ENCODE data around the gene PPP1R11.
"Not testable (repeated sequence)": the region's sequence is repeated elsewhere in the genome, so short reads cannot be mapped to it uniquely, and the experiment has no call there.

PPP1R11 gene

GRCh38 chr6:30066577-30067459 is at the start of gene PPP1R11:
TSS of gene PPP1R11 (plus strand) at chr6:30067198. CDS start at chr6:30067411, 213 bp downstream.
- peak; percentile 97 for DNase-seq

GRCh38 chr6:30019819-30020218 is 47.2 kb upstream of the PPP1R11 start:
- no peak for DNase-seq

- DNase-seq = no peak
Observed at GRCh38 chr6:30020626-30021025, 46.4 kb upstream of the PPP1R11 start.

DNA sequence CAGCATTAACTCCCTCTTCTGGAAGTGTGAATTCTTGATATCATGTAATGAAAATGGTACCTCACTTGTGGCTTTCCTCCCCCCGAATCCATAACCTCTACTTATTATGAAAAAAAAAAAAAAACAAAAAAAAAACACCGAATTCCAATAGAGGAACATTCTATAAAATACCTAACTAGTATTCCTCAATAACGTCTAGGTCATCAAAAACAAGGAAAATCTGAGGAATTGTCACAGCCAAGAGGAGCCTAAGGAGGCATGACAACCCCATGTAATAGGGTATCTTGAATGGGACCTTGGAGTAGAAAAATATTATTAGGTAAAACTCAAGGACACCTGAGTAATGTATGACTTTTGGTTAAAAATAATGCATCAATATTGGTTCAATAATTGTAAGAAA is 44.8 kb upstream of the PPP1R11 start:
- no peak for DNase-seq

DNA sequence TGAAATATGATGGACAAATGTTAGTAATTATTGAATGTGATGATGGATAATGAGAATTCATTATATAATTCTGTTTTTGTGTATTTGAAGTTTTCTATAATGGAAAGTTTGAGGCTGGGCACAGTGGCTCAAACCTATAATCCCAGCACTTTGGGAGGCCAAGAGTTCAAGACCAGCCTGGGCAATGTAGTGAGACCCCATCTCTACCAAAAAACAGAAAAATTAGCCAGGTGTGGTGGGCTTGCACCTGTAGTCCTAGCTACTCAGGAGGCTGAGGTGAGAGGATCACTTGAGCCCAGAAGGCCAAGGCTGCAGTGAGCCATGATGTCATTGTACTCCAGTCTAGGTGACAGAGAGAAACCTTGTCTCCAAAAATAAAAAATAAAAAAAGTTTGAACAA is 44.3 kb upstream of the PPP1R11 start:
- DNase-seq = not testable (repeated sequence)

- no peak for DNase-seq
Observed at GRCh38 chr6:30025186-30025585, 41.8 kb upstream of the PPP1R11 start.

DNA sequence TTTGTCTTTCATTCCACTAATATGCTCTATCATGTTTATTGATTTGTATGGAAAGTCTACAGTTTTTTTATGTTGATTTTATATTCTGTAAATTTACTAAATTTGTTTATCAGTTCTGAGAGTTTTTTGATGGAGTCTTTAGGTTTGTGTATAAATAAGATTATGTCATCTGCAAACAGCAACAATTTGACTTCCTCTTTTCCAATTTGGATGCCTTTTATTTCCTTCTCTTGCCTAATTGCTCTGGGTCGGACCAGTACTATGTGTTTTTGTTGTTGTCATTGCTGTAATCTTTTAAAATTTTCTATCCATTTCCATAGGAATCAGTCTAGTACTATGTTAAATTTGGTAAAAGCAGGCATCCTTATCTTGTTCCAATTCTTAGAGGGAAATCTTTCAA is 37.4 kb upstream of the PPP1R11 start:
- no peak for DNase-seq

GRCh38 chr6:30031381-30031780 is 35.6 kb upstream of the PPP1R11 start:
- no peak for DNase-seq

- DNase-seq = peak; percentile 38
Observed at GRCh38 chr6:30033440-30033839, 33.6 kb upstream of the PPP1R11 start.

GRCh38 chr6:30035784-30036183 is 31.2 kb upstream of the PPP1R11 start:
- no peak for DNase-seq

DNA sequence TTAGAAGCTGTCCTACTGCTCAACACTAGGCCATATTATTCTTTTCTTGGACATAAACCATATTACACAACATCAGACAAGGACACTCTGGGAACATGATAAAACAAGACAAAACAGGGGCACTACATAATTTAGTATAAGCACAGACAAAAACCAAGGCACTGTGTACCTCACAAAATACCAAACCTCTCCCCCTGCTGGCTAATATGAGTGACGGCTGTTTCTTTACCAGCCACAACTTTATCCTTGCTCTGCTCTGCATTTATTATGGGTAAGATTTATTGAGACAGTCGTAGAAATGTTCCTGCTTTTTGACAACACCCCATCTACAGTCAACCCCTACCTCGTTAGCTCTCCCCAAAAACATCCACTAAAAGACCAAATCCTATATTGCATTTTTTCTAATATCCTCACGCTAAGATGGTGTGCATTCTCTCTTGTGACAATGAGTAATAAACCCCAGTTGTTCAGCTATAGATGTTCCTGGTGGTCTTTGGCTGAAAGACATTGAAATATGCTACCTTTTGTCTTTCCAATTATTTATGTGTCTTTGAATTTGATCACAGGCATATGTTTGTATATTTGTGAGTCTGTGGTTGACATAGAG is 29.7 kb upstream of the PPP1R11 start:
- no peak for DNase-seq

DNA sequence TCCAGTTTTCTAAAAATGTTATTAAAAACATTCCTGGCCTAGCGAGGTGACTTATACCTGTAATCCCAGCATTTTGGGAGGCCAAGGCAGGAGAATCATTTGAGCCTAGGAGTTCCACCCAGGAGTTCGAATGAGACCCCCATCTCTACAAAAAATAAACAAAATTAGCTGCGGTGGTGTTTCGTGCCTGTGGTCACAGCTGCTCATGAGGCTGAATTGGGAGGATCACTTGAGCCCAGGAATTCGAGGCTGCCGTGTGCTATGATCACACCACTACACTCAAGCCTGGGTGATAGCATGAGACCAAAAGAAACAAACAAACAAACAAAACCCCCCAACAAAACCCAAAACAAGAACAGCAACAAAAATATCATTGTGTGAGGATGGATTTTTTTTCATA is 25.8 kb upstream of the PPP1R11 start:
- DNase-seq = no peak

GRCh38 chr6:30041821-30042220 is 25.2 kb upstream of the PPP1R11 start:
- DNase-seq = no peak

GRCh38 chr6:30042476-30042875 is 24.5 kb upstream of the PPP1R11 start:
- no peak for DNase-seq

DNA sequence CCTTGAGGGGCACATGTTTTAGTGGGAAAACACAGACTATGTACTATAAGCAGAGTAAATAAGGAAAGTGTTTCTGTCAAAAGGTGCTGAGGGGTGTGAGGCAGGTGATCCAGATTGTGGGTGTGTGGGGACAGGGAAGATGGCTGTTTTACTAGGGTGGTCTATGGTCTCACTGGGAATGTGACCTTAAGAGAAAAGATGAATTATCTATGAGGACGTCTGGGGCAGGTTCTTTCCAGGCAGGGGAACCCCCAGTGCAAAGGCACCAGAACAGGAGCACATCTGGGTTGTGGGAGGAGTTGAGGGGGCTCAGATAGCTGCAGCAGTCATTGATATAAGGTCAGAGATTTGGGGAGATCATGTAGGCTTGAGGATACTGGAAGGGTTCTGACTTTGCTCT is 24.1 kb upstream of the PPP1R11 start:
- no peak for DNase-seq

GRCh38 chr6:30043744-30044143 is 23.3 kb upstream of the PPP1R11 start:
- DNase-seq = no peak

DNA sequence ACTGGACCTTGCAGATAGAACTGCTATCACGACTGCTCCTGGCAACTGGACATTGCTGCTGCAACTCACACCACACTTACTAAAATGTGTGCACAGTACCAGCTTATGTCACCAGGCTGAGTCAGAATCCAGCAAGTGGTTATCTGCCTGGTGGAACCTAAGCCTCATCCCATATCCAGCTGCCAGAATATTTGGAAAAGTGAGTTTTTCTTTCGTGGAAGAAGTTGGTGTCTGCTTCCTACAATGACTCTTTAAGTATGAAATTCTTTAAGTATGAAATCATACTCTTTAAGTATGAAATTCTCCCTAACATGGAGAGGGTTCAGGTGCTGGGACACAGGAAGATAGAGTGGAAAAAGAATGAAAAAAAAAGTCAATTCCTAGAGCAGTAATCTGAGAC is 22.4 kb upstream of the PPP1R11 start:
- no peak for DNase-seq

GRCh38 chr6:30047220-30047619 is 19.8 kb upstream of the PPP1R11 start:
- DNase-seq = no peak

GRCh38 chr6:30053682-30054081 is 13.3 kb upstream of the PPP1R11 start:
- DNase-seq = no peak

DNA sequence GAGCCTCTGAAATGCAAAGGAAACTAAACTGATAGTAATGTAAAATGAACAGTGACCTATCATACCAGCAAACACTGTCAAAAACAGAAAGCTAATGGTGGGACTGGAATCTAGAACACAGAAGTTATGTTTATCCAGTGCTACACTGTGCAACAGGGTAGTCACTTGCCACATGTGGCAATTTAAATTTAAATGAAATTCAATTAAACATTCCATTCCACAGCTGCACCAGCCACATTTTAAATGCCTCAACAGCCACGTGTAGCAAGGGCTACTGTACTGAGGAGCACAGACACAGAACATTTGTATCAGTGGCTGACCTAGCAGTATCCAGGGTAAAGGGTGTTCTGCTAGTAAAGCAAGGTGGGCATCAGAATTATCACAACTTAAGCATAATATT is 11.5 kb upstream of the PPP1R11 start:
- DNase-seq = no peak

DNA sequence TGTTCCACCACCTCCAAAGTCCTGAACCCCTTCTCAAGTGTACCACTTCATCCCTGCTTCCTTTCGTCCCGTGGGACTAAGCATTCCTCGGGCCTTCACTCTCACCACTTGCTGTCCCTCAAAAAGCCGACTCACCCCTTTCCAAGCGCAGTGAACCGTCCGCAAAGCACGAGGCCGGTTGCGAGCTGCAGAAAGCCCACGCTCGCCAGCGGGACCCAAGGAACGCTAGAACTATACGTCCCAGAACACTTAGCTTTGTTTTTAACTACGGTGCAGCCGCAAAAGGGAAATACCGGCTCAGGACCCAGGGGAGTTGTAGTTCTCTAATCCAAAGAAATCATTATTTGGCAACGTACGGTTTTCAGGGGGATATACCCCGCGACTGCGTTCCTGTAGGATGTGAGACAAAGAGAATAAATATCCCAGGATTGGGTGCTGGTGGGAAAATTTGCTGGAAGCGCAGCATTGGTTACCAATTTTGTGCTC is 6.3 kb upstream of the PPP1R11 start:
- DNase-seq = no peak

DNA sequence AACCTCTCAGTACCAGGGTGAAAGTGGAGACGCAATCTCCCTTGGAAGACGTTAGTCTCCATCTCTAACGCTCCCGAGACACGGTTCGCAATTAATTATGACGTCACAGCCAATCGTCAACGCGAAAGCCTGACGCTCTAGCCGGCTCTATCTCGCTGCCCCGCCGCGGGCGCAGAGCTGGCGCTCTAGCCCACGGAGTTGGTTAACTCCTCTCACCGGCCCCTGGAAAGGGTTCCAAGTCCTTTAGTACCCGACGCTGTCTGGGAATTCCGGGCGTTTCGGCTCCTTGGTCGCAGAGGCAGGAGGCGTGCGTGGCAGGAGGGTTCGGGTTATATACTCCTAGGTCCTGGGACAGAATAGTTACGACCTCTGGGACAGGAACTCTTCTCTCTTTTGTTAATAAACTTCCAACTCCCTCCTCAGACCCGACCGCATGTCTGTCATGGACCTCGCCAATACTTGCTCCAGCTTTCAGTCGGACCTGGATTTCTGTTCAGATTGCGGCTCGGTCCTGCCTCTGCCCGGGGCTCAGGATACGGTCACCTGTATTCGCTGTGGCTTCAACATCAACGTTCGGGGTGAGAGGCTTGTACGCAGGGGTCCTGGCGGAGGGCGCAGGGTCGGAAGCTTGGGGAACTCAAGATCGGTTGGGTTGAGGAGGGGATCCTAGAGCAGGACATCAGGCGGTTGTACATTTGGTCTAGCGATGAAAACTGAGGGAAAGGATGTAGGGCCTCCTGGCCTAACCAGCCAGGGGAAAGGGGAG is 5.7 kb upstream of the PPP1R11 start, which contains the start of gene POLR1H:
Gene POLR1H, plus strand, starts transcription at position 174 of the 766 bp plus-strand sequence. Its CDS starts 260 bp downstream, at position 434.
- peak; percentile 55 for DNase-seq

DNA sequence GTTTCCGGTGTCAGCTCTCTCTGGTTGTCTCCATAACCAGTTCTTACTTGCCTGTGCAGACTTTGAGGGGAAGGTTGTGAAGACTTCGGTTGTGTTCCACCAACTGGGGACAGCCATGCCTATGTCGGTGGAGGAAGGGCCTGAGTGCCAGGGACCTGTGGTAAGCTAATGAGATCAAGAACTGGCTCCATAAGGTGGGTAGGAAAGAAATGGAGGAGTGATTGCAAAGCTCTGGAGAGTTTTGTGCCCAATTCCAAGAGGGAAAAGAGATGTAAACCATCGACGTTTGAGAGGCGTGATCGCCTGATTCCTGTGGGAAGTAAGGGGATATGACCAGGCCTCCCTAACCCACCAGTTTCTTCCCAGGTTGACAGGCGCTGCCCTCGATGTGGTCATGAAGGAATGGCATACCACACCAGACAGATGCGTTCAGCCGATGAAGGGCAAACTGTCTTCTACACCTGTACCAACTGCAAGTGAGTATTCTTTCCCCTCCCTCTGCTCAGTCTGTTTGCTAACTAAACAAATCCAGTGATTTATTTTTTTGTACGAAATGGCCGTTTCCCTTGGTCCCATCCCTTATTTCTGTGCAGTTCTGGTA is 5.0 kb upstream of the PPP1R11 start:
- no peak for DNase-seq

Data from SIG-M5 (cell line).